Measurements from ENCODE around the gene CDIPT.
"Not testable (repeated sequence)": the region's sequence is repeated elsewhere in the genome, so short reads cannot be mapped to it uniquely, and the experiment has no call there.

Gene CDIPT, protein sequence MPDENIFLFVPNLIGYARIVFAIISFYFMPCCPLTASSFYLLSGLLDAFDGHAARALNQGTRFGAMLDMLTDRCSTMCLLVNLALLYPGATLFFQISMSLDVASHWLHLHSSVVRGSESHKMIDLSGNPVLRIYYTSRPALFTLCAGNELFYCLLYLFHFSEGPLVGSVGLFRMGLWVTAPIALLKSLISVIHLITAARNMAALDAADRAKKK

DNA sequence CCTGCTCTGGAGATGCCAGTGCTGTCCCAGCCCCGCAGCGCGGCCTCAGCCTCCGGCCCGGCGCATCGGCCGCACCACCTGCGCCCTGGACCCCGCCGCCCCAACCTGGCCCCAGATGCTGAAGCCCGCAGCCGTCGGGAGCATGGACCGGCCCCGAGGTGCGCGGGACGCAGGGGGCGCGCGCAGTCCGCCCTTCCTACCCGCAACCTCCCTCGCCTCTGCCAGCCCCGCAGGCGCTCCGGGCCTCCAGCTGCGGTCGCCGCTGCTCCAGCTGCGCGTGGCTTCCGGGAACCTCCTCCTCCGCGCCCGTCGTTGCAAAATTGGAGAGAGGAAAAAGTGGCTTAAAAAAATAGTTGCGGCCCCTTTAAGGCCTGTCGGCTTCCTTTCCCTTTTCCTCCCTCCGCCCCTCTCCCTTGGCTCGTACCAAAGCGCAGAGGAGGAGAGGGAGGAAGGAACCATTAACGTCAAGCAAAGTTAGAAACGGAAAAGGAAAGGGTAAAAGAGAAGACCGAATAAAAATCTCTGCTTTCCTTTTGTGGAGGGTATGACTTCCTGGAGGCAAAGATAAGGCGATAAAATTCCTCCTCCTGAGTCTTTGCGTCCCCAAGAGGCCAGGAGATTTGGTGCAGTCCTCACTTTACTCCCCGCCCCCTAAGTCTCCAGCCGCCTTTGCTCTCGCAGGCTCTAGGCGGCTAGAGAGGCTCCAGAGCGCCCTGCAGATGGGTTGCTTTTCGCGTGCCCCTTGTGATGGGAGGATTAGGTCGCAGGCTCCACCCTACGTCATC, at the start of gene CDIPT:
TSS of gene CDIPT (minus strand) at position 343 of the 785 bp plus-strand sequence. CDS start 369 bp downstream, outside the sequence.
- DNase-seq (ENCODE audit: low read depth) = peak; percentile 88

DNA sequence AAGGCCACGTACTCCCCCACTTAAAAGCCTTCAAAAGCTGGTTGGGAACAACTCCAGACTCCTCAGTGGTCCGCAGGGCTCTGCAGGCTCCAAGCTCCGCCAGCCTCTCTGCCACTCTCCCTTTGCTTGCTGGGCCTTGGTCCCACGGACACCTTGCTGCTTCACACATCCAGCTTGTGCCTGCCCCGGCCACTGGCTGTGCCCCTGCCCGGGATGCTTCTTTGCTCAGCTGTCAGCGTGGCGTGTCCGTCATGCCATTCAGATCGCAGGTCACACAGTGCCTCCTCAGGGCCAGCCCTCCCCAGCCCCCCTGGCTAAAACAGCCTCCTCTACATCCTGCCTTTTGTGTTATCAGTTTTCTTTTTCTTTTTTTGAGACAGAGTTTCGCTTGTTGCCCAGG, 49.1 kb upstream of the CDIPT start:
- no peak for DNase-seq (ENCODE audit: low read depth)

DNA sequence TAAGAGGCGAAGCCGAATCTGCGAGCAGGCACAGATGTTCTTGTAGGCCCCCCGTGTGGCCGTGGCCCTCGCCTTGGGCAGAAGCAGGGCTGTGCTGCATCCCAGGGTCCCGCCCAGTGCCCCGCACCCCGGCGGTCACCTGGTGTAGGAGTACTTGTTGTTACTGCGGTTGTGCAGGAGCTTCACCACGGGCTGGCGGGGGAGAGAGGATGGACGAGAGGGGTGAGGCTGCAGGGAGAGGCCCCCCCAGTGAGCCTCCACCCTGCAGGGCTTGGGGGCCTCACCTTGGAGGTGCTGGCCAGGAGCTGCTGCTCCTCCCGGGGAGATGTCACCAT, 48.6 kb upstream of the CDIPT start:
- DNase-seq (ENCODE audit: low read depth) = no peak

DNA sequence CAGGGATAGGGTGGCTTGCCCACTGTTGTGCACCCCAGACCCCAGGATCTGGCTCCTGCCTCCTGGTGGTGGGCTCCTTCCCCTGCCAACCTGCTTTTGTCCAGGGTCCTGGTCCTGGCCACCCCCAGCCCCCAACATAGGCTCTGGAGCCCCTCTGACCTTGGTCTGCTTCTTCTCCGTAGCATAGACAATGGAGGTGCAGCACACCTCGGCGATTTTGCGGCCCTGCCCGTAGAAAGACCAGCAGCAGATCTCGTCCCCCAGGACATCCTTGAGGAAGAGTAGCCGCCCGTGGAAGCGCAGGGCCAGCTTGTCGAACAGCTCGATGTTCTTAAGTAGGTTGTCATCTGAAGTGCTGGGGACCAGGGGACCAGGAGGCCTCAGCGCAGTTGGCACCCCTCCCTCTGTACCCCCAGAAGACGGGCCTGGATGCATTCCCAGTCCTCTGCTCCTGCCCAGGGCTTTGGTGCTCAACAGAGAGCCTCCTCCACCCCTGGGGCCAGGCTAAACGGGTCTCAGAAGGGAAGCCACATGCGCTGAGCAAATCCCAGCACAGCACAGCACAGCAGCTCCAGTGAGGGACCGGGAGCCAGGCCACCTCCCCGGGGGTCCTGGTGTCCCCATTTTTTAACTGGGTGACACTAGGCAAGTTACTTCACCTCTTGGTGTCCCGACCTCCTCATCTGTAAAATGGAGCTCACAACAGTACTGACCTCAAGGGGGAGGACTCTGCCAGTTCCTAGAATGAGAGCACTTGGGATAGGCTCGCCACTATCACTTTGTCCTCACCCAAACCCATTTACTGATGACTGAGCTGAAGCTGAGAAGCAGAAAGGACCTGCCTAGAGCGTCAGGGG, 48.0 kb upstream of the CDIPT start:
- no peak for DNase-seq (ENCODE audit: low read depth)

DNA sequence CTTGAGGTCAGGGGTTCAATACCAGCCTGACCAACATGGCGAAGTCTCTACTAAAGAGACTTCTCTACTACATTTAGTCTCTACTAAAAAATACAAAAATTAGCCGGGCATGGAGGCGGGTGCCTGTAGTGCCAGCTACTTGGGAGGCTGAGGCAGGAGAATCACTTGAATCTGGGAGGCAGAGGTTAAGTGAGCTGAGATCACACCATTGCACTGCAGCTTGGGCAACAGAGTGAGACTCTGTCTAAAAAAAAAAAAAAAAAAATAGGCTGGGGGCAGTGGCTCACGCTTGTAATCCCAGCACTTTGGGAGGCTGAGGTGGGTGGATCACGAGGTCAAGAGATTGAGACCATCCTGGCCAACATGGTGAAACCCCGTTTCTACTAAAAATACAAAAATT, 46.8 kb upstream of the CDIPT start:
- not testable (repeated sequence) for DNase-seq (ENCODE audit: low read depth)

DNA sequence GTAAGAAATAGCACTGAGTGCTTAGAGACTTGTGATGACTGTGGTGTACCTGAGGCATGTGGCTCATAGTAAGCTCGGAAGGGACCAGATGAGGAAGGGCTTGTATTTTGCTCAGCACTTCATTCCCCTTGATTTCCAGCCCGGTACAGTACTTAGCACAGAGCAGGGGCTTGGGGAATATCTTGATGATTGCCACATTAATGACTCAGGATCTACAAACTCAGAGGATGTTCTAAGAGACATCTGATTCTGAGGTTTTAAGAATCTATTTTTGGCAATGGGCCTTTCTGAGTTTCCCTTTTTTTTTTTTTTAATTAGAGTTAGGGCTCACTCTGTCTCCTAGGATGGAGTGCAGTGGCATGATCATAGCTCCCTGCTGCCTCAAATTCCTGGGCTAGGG, 46.4 kb upstream of the CDIPT start:
- DNase-seq (ENCODE audit: low read depth) = no peak

DNA sequence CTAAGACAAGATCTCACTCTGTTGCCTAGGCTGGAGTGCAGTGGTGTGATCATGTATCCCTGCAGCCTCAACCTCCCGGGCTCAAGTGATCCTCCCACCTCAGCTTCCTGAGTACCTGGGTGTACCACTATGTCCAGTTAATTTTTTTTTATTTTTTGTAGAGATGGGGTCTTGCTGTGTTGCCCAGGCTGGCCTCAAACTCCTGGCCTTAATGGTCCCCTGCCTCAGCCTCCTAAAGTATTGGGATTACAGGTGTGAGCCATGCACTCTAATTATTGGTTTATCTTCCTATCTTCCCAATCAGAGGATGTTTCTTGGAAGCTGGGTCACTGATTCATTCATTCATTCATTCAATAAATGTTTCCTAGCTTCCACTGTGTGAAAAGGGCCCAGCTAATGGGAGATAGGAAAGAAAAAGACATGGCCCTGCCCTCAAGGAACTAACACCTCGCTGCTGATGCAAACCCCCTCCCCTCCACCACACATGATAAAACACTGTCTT, 45.7 kb upstream of the CDIPT start:
- no peak for DNase-seq (ENCODE audit: low read depth)

- DNase-seq (ENCODE audit: low read depth) = no peak
Observed at GRCh38 chr16:29907973-29908372, 44.9 kb upstream of the CDIPT start.

DNA sequence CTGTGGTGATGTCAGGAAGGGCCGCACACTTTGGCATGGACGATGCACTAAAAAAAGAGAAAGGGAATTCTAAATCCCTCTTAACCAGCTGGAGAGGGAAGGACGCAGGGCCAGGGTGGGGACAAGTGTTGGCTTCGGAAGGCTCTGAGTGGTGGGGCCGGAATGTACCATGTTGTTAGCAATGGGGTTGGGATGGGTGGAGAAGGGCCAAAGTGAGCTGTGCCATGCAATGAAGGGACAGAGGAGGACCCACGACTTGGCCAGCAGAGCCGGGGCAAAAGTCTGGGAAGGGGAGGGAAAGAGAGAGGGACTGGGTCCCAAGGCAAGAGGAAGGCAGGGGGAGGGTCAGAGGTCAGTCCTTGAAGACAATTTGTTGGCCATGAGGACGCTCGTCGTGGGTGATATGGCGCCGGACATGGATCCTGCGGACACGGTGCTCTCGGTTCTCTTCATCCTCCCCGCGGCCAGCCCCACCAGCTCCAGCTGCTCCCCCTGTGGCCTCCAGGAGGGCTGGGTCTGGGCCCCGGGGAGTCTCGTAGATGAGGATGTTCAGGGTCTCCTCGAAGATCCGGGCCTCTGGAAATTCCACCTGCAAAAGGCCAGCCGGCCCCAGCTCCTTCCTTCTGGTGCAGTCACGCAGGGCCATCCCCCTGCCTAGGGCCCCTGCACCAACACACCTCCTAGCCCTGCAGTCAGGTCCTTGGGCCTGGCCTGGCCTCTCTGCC, 43.7 kb upstream of the CDIPT start:
- no peak for DNase-seq (ENCODE audit: low read depth)

- DNase-seq (ENCODE audit: low read depth) = no peak
Observed at GRCh38 chr16:29905668-29906067, 42.6 kb upstream of the CDIPT start.

- no peak for DNase-seq (ENCODE audit: low read depth)
Observed at GRCh38 chr16:29904947-29905346, 41.9 kb upstream of the CDIPT start.

DNA sequence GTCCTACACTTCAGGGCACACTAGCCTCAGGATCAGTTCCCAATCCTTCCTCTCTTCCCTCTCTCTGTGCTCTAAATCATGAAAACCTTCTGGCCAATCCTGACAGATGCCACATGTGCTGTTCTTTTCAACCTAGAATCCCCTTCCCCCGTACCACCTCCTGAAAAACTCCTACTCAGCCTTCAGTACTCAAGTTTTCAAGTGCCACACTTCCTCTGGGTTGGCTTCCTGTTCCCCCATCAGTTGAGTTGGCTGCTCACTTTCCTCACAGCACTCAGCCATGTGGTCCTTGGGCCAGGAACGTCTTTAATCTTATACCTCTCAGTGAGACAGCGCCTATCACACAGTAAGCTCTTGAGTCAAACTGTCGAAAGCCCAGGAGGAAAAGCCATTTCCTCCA, 40.6 kb upstream of the CDIPT start:
- no peak for DNase-seq (ENCODE audit: low read depth)

GRCh38 chr16:29901607-29901945, 38.5 kb upstream of the CDIPT start:
- DNase-seq (ENCODE audit: low read depth) = no peak

- DNase-seq (ENCODE audit: low read depth) = no peak
Observed at GRCh38 chr16:29900888-29901606, 38.0 kb upstream of the CDIPT start.

GRCh38 chr16:29900102-29900887, 37.3 kb upstream of the CDIPT start, which contains the start of gene ASPHD1:
TSS of gene ASPHD1 (plus strand) at chr16:29900488. CDS start at chr16:29900972, 484 bp downstream.
- DNase-seq (ENCODE audit: low read depth) = peak; percentile 55

DNA sequence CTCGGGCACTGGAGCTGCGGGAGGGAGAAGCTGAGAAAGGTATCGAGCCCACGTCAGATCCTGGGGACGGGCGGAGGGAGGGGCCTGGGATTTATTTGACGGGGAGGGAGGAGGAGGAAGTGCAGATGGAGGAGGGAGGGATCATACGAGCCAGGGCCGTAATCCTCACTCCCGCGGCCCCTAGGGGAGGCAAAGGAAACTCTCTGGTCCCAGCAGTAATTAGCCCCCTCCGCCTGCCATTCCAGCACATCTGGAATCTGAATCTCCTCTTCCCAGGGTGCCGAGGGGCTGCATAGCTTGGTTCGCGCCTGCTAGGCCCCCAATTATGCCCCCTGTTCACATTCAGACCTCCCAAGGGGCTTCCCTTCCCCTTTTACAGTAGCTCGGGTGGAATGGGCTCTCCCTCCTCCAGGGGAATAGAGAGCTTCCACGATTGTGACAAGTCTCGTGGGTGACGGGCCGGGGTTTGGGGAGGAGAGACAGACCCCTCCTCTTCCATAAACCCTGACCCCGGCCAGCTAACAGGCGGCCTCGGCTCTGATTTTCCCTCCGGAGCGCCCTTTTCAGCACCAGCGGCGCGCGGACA, 36.6 kb upstream of the CDIPT start, which contains the start of gene SEZ6L2:
TSS of gene SEZ6L2 (minus strand) at position 35 of the 586 bp plus-strand sequence. CDS start 531 bp downstream, outside the sequence.
- DNase-seq (ENCODE audit: low read depth) = peak; percentile 48

DNA sequence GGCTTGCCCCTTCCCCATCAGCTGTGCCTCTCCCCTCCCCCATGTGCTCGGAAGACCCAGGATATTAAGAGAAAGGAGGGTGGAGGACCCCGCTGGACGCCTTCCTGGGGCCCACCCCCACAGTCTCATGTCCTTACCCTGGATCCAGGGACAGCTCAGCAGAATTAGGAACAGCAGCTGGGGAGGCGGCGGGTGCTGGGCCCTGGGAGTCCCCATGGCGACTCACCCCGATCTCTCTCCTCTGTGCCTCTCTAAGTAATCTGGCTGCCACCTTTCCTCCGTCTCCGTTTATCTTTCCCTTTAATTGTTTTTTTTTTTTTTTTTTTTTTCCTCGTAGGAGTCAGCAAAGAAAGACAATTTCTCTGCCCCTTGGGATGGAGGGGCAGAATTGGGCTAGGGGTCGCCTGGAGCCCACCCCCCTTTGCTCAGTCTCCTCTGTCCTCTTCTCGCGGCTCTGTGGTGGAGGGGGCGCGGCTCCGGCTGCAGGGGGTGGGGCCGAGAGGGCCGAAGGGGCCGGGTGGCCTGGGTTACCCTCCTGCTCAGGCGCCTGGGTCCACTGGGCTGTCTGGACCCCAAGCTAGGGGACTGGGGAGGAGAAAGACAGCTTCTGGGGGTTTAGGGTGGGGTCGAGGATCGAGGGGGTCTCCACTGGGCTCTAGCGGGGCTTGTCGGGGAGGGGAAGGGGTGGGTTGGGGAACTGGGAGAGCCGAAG, 35.9 kb upstream of the CDIPT start:
- no peak for DNase-seq (ENCODE audit: low read depth)

GRCh38 chr16:29898135-29898803, 35.2 kb upstream of the CDIPT start:
- no peak for DNase-seq (ENCODE audit: low read depth)

DNA sequence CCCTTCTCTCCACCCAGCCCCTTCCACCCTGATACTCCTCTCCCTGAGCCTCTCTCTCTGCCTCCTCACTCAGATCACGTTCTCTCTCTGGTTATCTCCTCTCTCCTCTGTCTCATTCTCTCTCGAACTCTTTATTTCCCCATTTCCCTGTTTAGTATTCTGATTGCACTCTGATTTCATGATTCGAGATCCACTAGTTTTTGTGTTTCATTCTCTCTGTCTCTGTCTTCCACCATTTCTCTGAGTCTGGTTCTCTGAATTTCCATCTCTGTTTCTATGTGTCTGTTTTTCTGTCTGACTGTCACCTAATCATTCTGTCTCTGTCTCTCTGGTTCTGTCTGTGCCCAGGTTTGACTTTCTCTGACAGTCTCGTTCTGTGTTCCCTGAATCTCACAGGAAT, 34.3 kb upstream of the CDIPT start:
- DNase-seq (ENCODE audit: low read depth) = no peak

All from stimulated activated CD4-positive, alpha-beta T cell treated with anti-CD3 and anti-CD28 coated beads, Interleukin-2, amount 100 ng/mL, for 4 hours (primary cell).